Calu3 (cell line): ENCODE measurements around the gene TSEN54. TPM values are rescaled to one million over a fixed set of nuclear protein-coding genes. Genes with fewer than 3 reads are reported as not detected.

Experiments used
- BruUV-seq: library from RNA; stranded (reverse); fragments of 400-500 nt; replicated peaks from 2 replicates; lab custom pipeline; 2021; lab: Mats Ljungman, UMichigan
- CTCF ChIA-PET: fragments of 300-600 bp; sonication (Branson Sonifier 250); formaldehyde crosslinking; loops from one replicate; lab custom pipeline; 2022; ENCODE audit warnings: antibody characterized with exemption; lab: Charles Lee
- DNase-seq: peaks from one replicate; pipeline ENCODE4 v3.0.0; 2022
- H3K27ac Mint-ChIP-seq: one replicate; pipeline ENCODE4 v1.8.0; 2022; ENCODE audit warnings: mixed read lengths; ENCODE audit not compliant: unreplicated experiment
- H3K27me3 Mint-ChIP-seq: one replicate; pipeline ENCODE4 v1.8.0; 2022; ENCODE audit warnings: mixed read lengths; ENCODE audit not compliant: unreplicated experiment
- H3K36me3 Mint-ChIP-seq: one replicate; pipeline ENCODE4 v1.8.0; 2022; ENCODE audit warnings: mild to moderate bottlenecking, moderate library complexity, mixed read lengths; ENCODE audit not compliant: insufficient read depth, unreplicated experiment
- H3K4me1 Mint-ChIP-seq: one replicate; pipeline ENCODE4 v1.8.0; 2022; ENCODE audit warnings: mild to moderate bottlenecking, low read depth, mixed read lengths; ENCODE audit not compliant: unreplicated experiment
- H3K4me3 Mint-ChIP-seq: one replicate; pipeline ENCODE4 v1.8.0; 2022; ENCODE audit warnings: mild to moderate bottlenecking, low read depth, moderate library complexity, mixed read lengths; ENCODE audit not compliant: unreplicated experiment
- H3K9me3 Mint-ChIP-seq: one replicate; pipeline ENCODE4 v1.8.0; 2022; ENCODE audit warnings: low read depth, mixed read lengths; ENCODE audit not compliant: unreplicated experiment
- intact Hi-C: fragments of 100-400 bp; cut with micrococcal nuclease; formaldehyde crosslinking; loops from one replicate; pipeline ENCODE4 v1.10.0; 2022; ENCODE audit not compliant: unreplicated experiment
- total RNA-seq: library from RNA; stranded (reverse); gene quantifications from 2 replicates; pipeline ENCODE4 v1.2.3, GENCODE V29; 2022
- TF ChIP-seq, protein P1 (sequence below): fragments of 200-600 bp; IDR thresholded peaks from one replicate; pipeline ENCODE4 v1.8.0; 2022; ENCODE audit warnings: antibody characterized with exemption; ENCODE audit not compliant: unreplicated experiment

The TSEN54 gene
- total RNA-seq, 1 experiment from 2014 or later = 55.4 TPM

DNA sequence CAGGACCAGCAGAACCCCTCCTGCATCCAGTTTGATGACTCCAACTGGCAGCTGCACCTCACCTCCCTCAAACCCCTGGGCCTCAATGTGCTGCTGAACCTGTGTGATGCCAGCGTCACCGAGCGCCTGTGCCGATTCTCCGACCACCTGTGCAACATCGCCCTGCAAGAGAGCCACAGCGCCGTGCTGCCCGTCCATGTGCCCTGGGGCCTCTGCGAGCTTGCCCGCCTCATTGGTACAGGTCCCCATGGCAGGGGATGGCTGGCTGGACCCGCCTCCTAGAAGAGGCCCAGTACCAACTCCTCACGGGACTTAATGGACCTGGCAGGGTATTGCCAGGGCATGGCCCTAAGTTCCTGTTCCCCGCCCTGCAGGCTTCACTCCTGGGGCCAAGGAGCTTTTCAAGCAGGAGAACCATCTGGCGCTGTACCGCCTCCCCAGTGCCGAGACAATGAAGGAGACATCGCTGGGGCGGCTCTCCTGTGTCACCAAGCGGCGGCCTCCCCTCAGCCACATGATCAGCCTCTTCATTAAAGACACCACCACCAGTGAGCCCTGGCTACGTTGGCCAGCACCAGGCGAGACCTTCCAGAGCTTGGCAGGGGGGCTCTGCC lies 23.7 kb upstream of the TSEN54 start:
- Mint-ChIP-seq H3K27ac (no peak overlapping the region), H3K27me3 (no peaks in the 10 kb centered on the region), H3K36me3 (peaks cover 20% of the 10 kb centered on the region), H3K4me1 (no peaks in the 10 kb centered on the region), H3K4me3 (no peak overlapping the region), H3K9me3 (no peaks in the 10 kb centered on the region)
- CTCF ChIA-PET = no interaction called here
- intact Hi-C loops = no loop called here
- no peak for DNase-seq
- no TSS peak for BruUV-seq
- TF ChIP-seq, protein P1, sequence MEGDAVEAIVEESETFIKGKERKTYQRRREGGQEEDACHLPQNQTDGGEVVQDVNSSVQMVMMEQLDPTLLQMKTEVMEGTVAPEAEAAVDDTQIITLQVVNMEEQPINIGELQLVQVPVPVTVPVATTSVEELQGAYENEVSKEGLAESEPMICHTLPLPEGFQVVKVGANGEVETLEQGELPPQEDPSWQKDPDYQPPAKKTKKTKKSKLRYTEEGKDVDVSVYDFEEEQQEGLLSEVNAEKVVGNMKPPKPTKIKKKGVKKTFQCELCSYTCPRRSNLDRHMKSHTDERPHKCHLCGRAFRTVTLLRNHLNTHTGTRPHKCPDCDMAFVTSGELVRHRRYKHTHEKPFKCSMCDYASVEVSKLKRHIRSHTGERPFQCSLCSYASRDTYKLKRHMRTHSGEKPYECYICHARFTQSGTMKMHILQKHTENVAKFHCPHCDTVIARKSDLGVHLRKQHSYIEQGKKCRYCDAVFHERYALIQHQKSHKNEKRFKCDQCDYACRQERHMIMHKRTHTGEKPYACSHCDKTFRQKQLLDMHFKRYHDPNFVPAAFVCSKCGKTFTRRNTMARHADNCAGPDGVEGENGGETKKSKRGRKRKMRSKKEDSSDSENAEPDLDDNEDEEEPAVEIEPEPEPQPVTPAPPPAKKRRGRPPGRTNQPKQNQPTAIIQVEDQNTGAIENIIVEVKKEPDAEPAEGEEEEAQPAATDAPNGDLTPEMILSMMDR = no peak

DNA sequence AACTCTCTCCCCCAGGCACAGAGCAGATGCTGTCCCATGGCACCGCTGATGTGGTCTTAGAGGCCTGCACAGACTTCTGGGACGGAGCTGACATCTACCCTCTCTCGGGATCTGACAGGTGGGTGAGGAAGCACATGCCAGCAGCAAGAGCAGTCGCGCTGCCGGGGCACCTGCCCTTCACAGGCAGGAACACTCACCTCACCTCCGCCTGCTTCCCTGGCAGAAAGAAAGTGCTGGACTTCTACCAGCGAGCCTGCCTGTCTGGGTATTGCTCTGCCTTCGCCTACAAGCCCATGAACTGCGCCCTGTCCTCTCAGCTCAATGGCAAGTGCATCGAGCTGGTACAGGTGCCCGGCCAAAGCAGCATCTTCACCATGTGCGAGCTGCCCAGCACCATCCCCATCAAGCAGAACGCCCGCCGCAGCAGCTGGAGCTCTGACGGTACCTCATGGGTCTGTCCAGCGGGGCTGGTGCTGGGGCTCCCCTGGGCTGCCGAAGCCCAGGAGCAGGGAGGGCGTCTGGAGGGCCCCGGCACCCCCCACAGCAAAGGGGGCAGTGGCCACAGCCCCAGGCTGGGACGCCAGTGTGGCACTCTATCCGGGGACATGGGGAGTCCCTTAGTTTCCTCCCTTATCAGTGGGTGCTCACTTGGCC lies 22.7 kb upstream of the TSEN54 start:
- no peak for DNase-seq
- H3K36me3 Mint-ChIP-seq = peaks cover 20% of the 10 kb centered on the region
- TF ChIP-seq, protein P1 = no peak
- no TSS peak for BruUV-seq
- CTCF ChIA-PET = no interaction called here
- H3K27ac Mint-ChIP-seq = no peak overlapping the region
- intact Hi-C loops = no loop called here
- no peaks in the 10 kb centered on the region for H3K27me3 Mint-ChIP-seq
- H3K4me3 Mint-ChIP-seq = no peak overlapping the region
- no peaks in the 10 kb centered on the region for H3K4me1 Mint-ChIP-seq
- H3K9me3 Mint-ChIP-seq = no peaks in the 10 kb centered on the region

DNA sequence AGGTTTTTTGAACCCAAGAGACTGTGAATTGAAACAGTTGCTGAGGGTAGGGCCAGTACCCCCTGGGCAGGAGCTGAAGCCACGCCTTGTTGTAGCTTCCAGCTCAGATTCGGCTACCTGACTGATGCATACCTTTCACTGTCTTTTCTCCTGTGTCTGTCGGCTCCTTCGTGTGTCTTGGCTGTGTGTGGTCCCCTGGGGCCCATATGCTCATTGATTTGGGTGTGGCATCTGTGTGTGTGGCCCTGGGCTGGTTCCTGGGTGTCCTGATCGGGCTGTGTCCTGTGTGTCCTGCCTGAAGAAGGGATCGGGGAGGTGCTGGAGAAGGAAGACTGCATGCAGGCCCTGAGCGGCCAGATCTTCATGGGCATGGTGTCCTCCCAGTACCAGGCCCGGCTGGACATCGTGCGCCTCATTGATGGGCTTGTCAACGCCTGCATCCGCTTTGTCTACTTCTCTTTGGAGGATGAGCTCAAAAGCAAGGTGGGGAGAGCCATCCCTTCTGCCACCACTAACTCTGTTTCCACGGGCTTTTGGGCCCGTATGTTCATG lies 21.9 kb upstream of the TSEN54 start:
- TF ChIP-seq, protein P1 = no peak
- H3K4me1 Mint-ChIP-seq = no peaks in the 10 kb centered on the region

DNA sequence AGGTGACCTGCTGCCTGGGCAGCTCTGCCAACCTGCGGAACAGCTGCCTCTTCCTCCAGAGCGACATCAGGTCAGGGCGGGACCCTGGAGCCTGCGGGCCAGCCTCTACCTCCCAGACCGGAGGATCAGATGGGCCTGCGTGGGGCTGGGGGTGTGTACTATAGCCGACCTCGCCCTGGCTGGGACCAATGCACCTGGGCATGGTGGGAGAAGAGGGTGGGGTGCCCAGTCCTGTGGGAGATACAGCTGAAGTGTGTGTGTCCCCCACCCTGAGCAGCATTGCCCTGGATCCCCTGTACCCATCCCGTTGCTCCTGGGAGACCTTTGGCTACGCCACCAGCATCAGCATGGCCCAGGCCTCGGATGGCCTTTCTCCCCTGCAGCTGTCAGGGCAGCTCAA lies 20.3 kb upstream of the TSEN54 start:
- no TSS peak for BruUV-seq
- H3K27ac Mint-ChIP-seq = no peak overlapping the region

More for the DNA sequence above, 21.9 kb upstream of the TSEN54 start:
- Mint-ChIP-seq H3K27me3 (no peaks in the 10 kb centered on the region), H3K27ac (no peak overlapping the region), H3K9me3 (no peaks in the 10 kb centered on the region), H3K4me3 (no peak overlapping the region), H3K36me3 (peaks cover 27% of the 10 kb centered on the region)
- intact Hi-C loops = no loop called here
- CTCF ChIA-PET = no interaction called here
- BruUV-seq = no TSS peak
- no peak for DNase-seq

More for the DNA sequence above, 20.3 kb upstream of the TSEN54 start:
- intact Hi-C loops = no loop called here
- Mint-ChIP-seq H3K4me3 (no peak overlapping the region), H3K36me3 (peaks cover 19% of the 10 kb centered on the region), H3K4me1 (no peaks in the 10 kb centered on the region), H3K9me3 (no peaks in the 10 kb centered on the region), H3K27me3 (no peaks in the 10 kb centered on the region)
- TF ChIP-seq, protein P1 = no peak
- CTCF ChIA-PET = interaction anchor here (0.5 kb wide), 1 partner anchor 562 kb away, joined by 5 read pairs; no protein-coding TSS in a partner anchor
- DNase-seq = no peak
